ENCODE results near the gene REG3G.
"Not testable (repeated sequence)": the region's sequence is repeated elsewhere in the genome, so short reads cannot be mapped to it uniquely, and the experiment has no call there.

The REG3G gene

DNA sequence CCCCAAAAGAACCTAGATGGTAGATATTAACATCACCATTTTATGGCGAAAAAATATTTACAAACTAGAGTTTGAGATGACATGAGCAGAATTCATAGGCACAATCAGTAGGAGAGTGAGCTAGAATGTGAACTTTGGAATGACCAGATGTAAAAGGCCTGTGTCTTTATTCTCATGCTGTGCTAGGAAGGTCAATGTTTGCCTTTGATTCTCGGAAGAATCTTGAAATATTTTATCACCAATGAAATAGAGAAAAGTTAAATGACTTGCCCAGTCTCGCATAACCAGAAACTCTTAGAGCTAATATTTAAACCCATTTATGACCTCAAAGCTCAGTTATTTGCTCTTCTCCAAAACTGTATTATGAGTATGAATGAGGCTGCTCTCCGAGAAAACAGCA is 9.2 kb upstream of the REG3G start:
- no peak for DNase-seq (ENCODE audit: low read depth)

GRCh38 chr2:79026061-79026460 is 559 bp downstream of the REG3G start:
- DNase-seq (ENCODE audit: low read depth) = no peak

GRCh38 chr2:79039944-79040343 is 14.4 kb downstream of the REG3G start:
- DNase-seq (ENCODE audit: low read depth) = no peak

- no peak for DNase-seq (ENCODE audit: low read depth)
Measured at GRCh38 chr2:79041032-79041448, 15.5 kb downstream of the REG3G start.

GRCh38 chr2:79053486-79053885 is 28.0 kb downstream of the REG3G start:
- not testable (repeated sequence) for DNase-seq (ENCODE audit: low read depth)

DNA sequence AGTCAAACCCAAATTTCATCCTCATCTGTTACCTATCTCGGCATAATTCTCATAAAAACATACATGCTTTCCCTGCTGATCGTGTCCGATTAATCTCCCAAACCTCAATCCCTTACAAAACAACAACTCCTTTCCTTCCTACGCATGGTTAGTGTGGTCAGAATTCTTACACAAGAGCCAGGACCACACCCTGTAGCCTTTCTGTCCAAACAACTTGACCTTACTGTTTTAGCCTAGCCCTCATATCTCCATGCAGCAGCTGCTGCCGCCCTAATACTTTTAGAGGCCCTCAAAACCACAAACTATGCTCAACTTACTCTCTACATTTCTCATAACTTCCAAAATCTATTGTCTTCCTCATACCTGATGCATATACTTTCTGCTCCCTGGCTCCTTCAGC is 29.3 kb downstream of the REG3G start:
- DNase-seq (ENCODE audit: low read depth) = not testable (repeated sequence)

DNA sequence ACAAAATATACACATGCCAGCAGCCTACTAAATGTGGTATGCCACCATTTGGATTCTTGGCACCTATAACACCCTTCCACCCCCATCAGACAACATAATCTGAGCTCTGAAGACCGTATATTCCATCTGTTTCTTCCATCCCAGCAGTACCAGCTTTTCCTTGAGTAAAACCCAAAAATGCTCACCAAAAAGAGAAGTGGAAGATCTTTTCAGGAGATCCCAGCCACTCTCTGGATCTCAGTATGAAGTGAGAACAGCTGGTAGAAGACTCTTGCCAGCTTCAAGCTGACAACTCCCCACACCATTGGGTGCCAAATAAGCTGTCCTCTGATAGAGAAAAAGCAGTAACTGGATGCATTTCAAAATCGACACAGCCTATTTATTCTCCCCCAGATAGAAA is 39.7 kb downstream of the REG3G start:
- no peak for DNase-seq (ENCODE audit: low read depth)

- no peak for DNase-seq (ENCODE audit: low read depth)
Measured at GRCh38 chr2:79071078-79071477, 45.6 kb downstream of the REG3G start.

All from stimulated activated CD8-positive, alpha-beta memory T cell treated with anti-CD3 and anti-CD28 coated beads, Interleukin-15, amount 100 ng/mL, for 24 hours (primary cell).